ENCODE measurements around the gene KMT2B.
A peak's percentile ranks its signal among the peaks of the same experiment; 100 is the strongest.
"Not testable (repeated sequence)": the region's sequence is repeated elsewhere in the genome, so short reads cannot be mapped to it uniquely, and the experiment has no call there.

Gene KMT2B

GRCh38 chr19:35710784-35711723 is 6.7 kb upstream of the KMT2B start:
- peak; percentile 90 for DNase-seq

- peak; percentile 89 for DNase-seq
These were observed 5.0 kb upstream of the KMT2B start for GRCh38 chr19:35712567-35713505.

GRCh38 chr19:35713506-35713850 is 4.3 kb upstream of the KMT2B start:
- DNase-seq = no peak

GRCh38 chr19:35713904-35714495 is 3.8 kb upstream of the KMT2B start:
- no peak for DNase-seq

GRCh38 chr19:35714601-35715354 is 3.0 kb upstream of the KMT2B start:
- no peak for DNase-seq

GRCh38 chr19:35715355-35715809 is 2.4 kb upstream of the KMT2B start:
- no peak for DNase-seq

- peak; percentile 76 for DNase-seq
These were observed 1.6 kb upstream of the KMT2B start for GRCh38 chr19:35715981-35716800.

- peak; percentile 97 for DNase-seq
These were observed 770 bp upstream of the KMT2B start for GRCh38 chr19:35716801-35717664.

GRCh38 chr19:35718345-35719041 is 690 bp downstream of the KMT2B start:
- DNase-seq = peak; percentile 88

- DNase-seq = no peak
These were observed 1.8 kb downstream of the KMT2B start for GRCh38 chr19:35719402-35720162.

GRCh38 chr19:35720163-35720524 is 2.3 kb downstream of the KMT2B start:
- DNase-seq = no peak

GRCh38 chr19:35720648-35721047 is 2.8 kb downstream of the KMT2B start:
- DNase-seq = no peak

- DNase-seq = no peak
These were observed 3.6 kb downstream of the KMT2B start for GRCh38 chr19:35721374-35721773.

- DNase-seq = no peak
These were observed 4.7 kb downstream of the KMT2B start for GRCh38 chr19:35722461-35722860.

GRCh38 chr19:35722897-35723296 is 5.1 kb downstream of the KMT2B start:
- no peak for DNase-seq

- no peak for DNase-seq
These were observed 5.9 kb downstream of the KMT2B start for GRCh38 chr19:35723671-35724070.

GRCh38 chr19:35724132-35724531 is 6.3 kb downstream of the KMT2B start:
- not testable (repeated sequence) for DNase-seq

GRCh38 chr19:35724560-35724959 is 6.8 kb downstream of the KMT2B start:
- DNase-seq = no peak

- DNase-seq = no peak
These were observed 7.5 kb downstream of the KMT2B start for GRCh38 chr19:35725216-35725861.

Measured in activated CD8-positive, alpha-beta memory T cell treated with anti-CD3 and anti-CD28 coated beads for 24 hours (primary cell).